ENCODE data around the gene KCNK18. TPM values are rescaled to one million over a fixed set of nuclear protein-coding genes. Genes with fewer than 3 reads are reported as not detected.
"Not testable (repeated sequence)": the region's sequence is repeated elsewhere in the genome, so short reads cannot be mapped to it uniquely, and the experiment has no call there.

Gene KCNK18
- total RNA-seq, 1 experiment from 2014 or later = not detected

DNA sequence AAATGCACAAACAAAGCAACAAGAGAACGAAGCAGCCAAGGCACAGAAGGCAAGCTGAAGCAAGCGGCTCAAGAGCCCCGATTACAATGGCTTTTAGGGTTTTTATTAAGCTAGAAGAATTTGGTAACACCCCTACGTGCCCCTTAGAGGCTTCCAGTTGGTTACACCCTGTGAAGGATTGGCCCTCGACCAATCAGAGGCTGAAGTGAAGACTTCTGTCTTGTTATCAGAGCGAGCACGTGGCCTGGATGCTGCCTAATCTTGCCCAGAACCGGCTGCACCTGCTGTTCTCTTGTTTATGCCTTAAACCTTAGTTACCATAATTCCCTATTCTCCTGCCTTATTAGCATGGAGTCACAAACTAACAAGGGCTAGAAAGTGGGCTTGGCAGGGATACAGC, 21.4 kb downstream of the KCNK18 start:
- no peak for DNase-seq (ENCODE audit: extremely low read depth, low read depth)

DNA sequence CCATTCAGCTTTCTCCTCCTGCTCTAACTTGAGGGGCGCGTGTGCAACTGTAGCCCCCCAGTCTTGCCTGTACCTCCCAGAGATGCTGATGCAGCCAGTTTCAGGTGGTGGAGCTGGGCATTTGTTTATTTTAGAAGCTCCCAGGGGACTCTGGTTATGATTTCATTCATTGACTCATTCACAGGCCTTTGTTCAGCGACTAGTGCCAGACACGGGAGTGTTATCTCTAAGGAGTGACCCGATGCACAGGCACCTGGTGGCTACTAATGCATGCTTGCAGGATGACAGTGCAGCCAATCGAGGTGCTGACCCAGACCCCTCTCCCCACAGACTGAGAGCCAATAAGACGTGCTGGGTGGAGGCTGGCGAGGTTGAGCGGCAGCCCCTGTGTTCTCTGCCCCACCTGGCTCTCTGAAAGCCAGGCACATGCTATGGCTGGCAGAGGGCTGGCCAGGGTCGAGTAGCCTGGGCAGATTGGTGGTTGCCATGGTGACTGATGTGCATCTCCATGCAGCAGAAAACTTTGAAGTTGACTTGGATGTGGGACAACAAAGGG, 23.9 kb downstream of the KCNK18 start:
- peak; percentile 17 for DNase-seq (ENCODE audit: extremely low read depth, low read depth)

DNA sequence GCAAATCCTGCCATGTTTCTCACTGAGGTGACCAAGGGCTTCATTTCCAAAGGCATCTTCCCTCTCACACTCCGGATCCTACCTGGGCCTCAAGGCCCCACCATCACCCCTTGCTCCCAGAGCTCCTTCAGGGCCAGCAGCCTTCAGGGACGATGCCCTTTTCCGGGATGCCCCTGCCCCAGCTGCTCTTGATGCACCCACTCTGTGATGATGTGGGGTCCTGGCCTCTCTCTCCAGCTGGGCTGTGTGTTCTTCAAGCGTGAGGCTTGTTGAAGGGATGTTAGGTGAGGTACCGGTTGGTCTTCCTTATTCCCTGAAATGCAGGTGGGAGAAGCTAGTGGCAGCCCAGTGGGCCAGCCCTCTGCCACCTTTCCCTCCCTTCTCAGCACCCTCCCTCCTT, 25.3 kb downstream of the KCNK18 start:
- no peak for DNase-seq (ENCODE audit: extremely low read depth, low read depth)

DNA sequence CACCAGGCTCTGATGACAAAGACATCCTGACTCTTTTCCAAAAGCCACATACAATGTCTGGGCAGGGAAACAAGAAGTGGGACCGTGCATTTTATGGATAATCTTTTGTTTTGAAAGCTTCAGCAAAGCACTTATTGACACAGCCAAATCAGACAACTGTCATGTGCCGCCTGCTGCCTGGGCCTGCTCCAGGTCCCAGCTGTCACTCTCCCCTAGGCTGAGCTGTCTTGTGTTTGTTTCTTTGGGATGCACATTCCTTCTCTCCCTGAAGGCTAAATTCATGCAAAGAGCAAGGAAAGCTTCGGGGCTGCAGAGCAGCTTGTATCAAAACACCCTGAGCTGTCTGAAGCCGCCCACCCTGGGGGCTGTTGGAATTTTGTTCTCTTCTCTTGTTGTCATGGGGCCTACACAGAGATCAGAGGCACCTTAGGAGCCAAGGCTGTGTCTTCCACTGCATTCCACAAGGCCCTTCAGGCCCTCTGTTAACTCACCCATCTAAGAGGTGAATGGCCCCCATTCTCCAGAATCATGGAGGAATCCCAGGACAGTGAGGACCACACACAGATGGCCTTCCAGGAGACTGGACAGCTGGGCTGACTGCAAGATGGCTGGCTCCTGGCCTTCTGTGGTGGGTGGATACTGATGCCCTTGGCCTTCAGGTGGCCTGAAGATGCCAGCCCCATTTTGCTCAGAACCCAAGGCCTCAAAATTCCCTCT, 25.8 kb downstream of the KCNK18 start:
- no peak for DNase-seq (ENCODE audit: extremely low read depth, low read depth)

DNA sequence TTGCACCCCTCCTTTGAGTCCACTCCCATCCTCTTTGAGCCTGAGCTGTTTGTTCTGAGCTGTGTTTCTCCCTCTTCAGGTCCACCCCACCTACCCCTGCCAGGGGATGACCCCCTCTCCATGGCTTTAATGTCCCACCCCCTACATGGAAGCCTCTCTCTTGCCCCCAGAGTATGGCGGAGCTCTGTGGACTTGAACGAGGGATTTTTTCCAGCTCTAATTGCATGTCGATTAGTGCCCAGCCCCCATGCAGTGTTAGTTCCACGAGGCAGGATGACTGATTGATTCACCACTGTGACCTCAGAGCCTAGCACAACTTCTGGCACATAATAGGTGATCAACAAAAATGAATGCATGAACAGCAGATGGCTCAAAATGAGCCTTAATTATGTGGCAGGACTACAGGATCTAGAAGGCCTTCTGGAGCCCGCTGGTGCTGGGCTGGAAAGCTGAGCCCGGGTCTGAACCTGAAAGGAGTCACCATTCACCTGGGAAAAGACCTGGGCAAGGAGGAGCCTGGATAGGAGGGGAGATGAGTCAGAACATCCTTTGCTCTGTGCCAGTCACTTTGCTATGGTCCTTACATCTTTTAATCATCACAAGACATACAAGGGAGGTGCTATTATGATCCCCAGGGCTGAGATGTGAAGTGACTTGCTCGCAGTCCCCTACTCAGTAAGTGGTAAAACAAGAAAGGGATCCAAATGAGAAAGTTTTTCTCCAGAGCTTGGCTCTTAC, 26.6 kb downstream of the KCNK18 start:
- no peak for DNase-seq (ENCODE audit: extremely low read depth, low read depth)

DNA sequence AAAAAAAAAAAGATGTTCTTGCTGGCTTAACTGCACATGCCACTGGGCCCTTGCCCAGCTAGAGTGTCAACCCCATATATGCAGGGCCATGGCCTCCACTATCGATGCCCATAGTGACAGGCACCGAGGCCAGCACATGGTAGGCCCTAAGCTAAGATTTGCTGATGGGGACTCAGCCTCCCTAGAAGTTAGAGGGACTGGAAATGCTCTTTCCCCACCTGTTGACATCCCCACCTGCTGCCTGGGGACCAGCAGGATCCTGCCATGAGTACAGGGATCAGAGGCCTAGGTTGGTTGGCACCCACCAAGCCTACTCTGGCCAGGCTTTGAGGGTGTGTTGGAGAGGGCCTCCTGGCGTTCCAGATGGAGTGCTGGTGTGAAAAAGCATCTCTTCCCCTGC, 27.6 kb downstream of the KCNK18 start:
- DNase-seq (ENCODE audit: extremely low read depth, low read depth) = no peak

DNA sequence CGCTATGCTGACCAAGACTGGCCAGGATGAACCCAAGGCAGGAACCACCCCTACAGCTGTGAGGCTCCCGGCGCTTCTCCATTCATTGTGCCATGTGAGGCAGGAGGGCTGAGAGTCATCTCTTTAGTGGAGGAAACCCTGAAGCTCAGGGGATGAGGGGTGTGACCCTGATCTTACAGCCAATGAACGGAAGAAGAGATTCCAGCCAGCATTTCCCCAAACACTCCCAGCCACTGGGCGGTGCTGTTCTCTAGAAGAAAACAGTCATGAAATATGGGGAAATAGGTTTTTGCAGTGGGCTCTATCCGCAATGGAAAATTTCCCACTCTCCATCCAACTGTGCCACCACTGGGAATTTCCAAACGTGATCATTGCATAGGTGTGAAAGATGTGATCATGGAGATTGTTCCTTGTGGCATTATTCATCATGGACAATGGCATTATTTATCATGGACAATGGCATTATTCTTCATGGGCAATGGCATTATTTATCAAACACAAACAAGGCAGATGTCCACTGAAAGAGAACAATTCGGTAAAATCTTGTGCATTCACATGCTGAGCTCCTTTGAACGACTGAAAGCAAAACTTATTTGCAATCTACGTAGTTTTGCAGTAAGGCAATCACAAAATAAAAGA, 29.6 kb downstream of the KCNK18 start:
- no peak for DNase-seq (ENCODE audit: extremely low read depth, low read depth)

DNA sequence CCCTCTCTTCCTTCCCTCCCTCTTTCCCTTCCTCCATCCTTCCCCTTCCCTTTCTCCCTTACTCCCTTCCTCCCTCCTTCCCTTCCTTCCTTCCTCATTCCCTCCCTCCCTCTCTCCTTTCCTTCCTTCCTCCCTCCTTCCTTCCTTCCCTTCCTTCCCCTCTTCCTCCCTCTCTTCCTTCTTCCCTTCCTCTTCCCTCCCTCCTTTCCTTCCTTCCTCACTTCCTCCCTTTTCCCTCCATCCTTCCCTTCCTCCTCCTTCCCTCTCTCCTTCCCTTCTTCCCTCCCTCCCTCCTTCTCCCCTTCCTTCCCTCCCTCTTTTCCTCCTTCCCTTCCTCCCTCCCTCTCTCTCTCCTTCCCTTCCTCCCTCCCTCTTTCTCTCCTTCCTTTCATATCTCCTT, 30.9 kb downstream of the KCNK18 start:
- no peak for DNase-seq (ENCODE audit: extremely low read depth, low read depth)

DNA sequence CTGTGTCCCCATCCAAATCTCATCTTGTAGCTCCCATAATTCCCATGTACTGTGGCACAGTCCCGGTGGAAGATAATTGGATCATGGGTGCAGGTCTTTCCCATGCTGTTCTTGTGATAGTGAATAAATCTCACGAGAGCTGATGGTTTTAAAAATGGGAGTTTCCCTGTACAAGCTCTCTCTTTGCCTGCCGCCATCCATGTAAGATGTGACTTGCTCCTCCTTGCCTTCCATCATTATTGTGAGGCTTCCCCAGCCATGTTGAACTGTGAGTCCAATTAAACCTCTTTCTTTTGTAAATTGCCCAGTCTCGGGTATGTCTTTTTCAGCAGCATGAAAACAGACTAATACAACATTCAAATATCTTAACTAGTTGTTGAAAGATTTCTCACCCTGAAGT, 32.8 kb downstream of the KCNK18 start:
- not testable (repeated sequence) for DNase-seq (ENCODE audit: extremely low read depth, low read depth)

DNA sequence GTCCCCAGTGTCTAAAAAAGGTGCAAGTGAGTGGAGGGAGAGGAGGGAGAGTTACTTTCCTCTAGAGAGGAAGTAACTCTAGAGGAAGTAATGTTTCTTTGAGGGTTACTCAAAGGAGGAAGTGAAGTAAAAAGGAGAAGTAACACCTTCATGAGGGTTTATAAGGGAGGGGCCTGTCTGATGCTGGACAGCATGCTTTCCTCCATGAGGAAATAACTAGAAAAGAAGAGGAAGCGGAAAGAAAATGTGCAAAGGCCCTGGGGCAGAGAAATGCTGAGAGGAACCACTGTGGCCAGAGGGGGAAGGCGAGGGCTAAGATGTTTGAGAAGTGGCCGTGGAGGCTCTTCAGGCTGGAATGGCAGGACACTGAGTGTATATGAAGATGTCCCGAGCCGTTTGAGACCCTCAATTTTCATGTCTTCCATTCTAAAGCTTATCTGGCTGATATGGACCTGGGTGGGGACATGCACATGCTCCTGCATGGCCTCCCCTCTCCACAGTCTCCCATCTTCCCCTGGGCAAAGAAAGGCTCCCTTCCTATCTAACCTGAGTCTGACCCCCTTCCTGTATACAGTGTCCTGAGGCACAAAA, 40.2 kb downstream of the KCNK18 start:
- DNase-seq (ENCODE audit: extremely low read depth, low read depth) = no peak

DNA sequence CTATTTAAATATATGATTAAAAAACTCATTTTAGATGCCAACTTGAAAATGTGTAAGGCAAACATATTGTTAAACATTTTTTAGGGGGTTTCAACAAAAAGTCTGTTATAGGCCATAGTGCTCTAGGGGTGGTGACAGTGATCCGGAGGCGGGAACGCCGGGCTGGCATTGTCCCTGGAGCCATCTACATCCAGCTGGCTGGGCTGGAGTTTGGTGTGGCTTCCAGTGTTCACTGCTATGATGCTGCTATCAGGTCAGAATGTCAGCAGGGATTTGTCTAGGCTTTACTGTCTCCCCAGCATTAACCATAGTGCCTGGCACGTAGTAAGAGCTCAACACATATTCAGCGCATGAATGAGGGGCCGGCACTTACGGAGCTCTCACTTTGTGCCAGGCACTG, 41.8 kb downstream of the KCNK18 start:
- DNase-seq (ENCODE audit: extremely low read depth, low read depth) = no peak

DNA sequence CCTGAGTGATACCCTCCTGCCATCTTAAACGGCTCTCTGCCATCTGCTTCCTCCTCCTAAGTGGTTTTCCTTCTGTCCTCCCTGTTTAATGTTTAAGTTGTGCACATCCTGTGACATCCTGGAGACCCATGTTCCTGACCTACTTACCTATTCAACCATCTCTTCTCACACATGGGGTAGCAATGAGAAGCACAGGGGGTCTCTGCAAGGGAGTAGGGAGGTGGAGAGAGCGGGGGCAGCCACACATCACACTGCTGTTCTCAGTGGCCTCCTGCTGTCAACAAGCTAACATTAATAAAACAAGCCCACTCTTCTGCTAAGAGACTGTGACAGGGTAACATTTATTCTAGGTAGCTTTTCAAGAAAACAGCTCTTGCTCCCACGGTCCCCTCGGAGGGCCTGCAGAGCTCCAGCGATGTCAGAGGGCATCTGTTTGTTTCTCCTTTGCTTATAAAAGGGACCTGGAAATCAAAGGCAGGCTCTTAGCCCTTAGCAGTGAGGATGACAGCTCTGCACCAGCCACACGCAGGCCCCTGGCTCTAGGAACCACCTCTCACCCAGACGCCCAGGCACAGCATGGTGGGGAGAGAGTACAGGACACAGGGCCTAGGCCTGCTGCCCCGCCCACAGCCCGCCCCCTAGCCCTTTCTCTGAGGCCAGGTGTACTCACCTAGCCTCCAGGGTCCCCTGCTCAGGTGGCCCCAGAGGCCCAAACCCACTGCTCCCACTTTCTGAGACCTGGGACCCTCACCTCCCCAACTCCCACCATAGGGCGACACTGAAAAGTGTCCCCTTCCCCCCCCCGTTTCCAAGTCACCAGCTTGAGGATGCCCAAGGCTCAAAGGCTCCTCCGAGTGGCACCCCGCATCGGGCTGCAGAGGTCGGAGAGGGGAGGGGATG, 42.7 kb downstream of the KCNK18 start:
- DNase-seq (ENCODE audit: extremely low read depth, low read depth) = no peak

DNA sequence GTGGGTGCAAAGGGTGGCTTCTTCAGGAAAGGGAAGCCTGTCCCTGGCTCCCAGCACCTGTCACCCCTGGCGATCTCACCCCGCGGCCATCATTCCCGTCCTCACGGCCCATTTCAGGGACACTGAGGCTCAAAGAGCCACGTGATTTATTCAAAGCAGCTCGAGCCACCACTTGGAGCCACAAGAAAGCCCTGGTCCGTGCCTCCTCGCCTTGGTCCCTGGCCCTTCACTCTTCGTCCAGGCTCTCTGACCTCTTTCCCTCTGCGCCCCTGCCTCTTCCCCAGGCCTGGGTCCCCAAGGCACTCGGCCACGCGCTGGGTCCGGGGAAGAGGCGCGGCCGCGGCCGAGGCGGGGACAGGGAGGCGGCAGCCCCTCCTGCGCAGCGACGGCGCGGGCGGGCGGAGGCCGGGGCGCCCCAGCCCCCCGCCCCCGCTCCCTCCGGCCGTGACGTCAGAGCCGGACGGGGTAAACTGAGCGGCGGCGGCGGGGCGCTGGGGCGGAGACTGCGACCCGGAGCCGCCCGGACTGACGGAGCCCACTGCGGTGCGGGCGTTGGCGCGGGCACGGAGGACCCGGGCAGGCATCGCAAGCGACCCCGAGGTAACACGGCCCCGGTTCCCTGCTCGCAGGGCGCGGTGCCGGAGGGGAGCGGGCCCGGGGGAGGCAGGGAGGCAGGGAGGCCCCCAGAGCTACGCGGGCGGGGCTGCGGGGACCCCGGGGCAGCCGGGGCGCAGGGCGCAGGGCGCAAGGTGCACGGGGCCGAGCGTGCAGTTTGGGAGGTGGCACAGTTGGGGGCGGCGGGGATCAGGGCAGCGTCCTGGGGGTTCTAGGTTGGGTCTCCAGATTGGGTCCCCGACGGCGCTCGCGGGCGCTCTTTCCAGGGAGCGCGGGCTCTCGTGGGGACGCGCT, 43.6 kb downstream of the KCNK18 start, which contains the start of gene SLC18A2:
TSS of gene SLC18A2 (plus strand) at position 494 of the 909 bp plus-strand sequence. CDS start 580 bp downstream, outside the sequence.
- DNase-seq (ENCODE audit: extremely low read depth, low read depth) = no peak

DNA sequence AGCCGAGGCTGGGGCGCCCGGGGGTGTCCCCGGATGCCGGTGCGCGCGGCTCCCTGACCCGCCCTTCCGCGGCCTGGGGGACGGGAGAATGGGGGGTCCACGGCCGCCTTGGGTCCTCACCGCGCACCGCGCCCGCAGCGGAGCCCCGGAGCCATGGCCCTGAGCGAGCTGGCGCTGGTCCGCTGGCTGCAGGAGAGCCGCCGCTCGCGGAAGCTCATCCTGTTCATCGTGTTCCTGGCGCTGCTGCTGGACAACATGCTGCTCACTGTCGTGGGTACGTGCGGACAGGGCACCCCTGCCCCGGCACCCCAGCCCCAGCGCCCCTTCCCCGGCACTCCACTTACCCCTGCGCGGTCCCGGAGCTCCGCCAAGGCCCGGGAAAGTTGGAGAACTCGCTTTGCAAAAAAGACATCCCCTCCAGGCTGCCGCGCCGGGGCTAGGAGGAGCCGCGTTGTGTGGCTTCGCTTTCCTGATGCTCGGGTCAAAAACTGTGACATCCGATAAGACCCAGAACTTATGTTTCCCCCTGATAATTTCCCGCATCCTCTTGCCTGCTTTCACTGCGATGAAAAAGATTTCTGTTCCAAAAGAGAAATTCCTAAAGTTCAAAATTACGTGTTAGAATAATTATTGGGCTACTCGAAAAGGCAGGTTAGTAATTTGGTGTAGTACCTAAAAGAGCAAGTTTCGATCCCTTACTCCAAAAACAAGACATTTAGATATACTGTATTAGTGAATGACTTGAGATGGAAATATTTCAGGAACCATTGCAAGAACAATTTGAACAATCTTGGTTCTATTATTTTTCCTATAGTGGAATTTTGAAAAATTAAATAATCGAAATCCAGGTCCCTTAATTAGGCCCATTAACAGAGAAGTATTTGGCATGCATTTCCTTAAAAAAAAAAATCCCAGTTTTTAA, 44.5 kb downstream of the KCNK18 start:
- DNase-seq (ENCODE audit: extremely low read depth, low read depth) = no peak

DNA sequence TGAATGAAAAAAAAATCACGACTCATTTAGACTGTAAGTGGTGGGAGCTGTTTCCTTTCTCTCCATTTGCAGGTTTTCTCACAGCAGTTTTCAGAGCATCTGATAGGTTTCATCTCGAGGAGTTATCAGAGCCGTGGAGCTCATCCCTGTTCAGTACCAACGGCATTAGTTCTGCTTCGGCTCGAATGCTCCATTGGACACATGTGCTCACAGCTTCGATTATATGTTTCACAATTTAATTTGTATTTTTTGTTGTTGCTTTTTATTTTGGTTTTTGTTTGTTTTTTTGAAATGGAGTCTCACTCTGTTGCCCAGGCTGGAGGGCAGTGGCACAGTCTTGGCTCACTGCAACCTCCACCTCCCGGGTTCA, 45.2 kb downstream of the KCNK18 start:
- DNase-seq (ENCODE audit: extremely low read depth, low read depth) = no peak

DNA sequence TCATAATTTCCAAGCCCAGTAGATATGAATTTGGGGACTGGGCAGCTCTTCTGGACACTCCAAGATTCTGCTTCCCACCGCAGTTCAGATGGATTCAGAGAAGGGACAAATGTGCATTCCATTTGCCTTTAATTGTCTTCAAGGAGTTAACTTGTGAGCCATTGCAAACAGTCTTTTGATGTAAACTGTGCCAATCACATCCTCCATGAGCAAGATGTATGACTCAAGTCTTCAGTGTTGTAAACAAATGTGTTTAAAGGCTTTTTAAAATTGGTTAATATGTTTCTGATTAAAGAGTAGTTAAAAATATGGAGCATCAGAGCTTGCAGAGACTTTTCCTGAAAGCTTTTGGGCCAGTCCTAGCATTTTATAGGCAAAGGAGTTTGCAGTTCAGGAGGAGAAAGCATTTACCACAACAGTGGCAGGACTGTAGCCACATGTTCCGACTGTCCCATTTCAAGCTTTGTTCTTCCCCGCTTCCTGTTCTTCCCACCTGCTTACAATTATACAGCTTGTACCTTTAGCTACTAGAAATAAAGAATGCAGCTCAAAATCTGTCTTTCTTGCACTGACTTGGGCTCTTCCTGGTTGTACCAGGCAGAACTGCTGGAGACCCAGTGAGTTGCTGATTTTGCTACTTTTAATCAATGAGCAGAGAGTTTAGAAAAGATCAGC, 49.8 kb downstream of the KCNK18 start:
- DNase-seq (ENCODE audit: extremely low read depth, low read depth) = no peak

DNA sequence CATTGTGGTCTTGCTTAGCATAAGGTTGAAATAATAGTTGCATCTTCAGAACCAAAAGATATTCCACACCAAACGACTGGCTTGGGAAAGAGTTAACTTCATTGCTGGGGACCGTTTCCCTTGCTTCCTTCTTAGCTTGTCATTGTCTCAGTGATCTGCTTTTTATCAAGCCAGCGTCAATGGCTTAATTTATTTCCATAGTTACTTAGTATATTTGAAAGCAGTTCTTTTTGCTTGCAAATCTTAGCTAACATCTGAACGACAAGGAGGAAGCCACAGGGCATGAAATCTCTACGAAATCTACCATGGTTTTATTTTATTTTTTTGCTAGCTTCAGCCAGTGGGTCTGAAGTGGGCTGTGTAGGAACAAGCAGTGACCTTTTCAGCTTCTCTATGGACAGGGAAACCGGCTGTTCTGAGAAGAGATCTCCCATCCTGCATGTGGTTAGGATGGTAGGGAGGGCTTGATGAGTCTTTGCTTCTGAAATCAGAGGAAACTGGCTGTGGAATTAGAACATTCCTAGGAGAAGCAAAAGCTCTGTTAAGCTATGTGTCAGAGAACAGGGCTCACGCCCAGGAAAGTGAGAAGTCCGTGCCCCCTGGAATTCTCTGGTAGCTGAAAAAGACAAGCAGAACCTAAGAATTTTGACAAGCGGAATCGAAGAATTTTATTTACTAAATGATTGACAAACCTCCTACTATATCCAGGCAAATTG, 51.6 kb downstream of the KCNK18 start:
- no peak for DNase-seq (ENCODE audit: extremely low read depth, low read depth)
